Left lung (tissue), 10 donors: ENCODE data around the gene MGRN1. TPM values are rescaled to one million over a fixed set of nuclear protein-coding genes. Genes with fewer than 3 reads are reported as not detected.

Experiments used
- ATAC-seq: fragments of 200-7000 bp; cut with Tn5 transposase; one replicate; pipeline ENCODE4 v1.9.1; 2020; ENCODE audit warnings: moderate library complexity
- DNase-seq, 4 donors: peaks; one replicate each; pipeline ENCODE4 v3.0.0-alpha.2; 2013 to 2020
- H3K27ac ChIP-seq, 2 donors: fragments of 200-600 bp; sonication (generic) in 1 of 2; one replicate each; pipeline versions ENCODE4 v1.5.0 to v1.8.0; 2020 to 2021
- H3K27me3 ChIP-seq, 2 donors: fragments of 200-600 bp; sonication (generic) in 1 of 2; one replicate each; pipeline versions ENCODE4 v1.5.0 to v1.8.0; 2020 to 2021
- H3K36me3 ChIP-seq, 2 donors: fragments of 200-600 bp; sonication (generic) in 1 of 2; one replicate each; pipeline versions ENCODE4 v1.5.0 to v1.8.0; 2020 to 2021
- H3K4me1 ChIP-seq, 2 donors: fragments of 200-600 bp; one replicate each; pipeline ENCODE4 v1.8.0; 2021
- H3K4me3 ChIP-seq, 2 donors: fragments of 200-600 bp; sonication (generic) in 1 of 2; one replicate each; pipeline versions ENCODE4 v1.5.0 to v1.8.0; 2020 to 2021; ENCODE audit warnings: mild to moderate bottlenecking in 1 of 2
- H3K9me3 ChIP-seq, 2 donors: fragments of 200-600 bp; sonication (generic) in 1 of 2; one replicate each; pipeline versions ENCODE4 v1.5.0 to v1.8.0; 2020 to 2021
- CTCF ChIP-seq, 2 donors: fragments of 200-600 bp; sonication (generic) in 1 of 2; IDR thresholded peaks; one replicate each; pipeline versions ENCODE4 v1.5.0 to v1.8.0; 2021; ENCODE audit warnings: antibody characterized with exemption in 2 of 2
- intact Hi-C, 2 donors: fragments of 100-400 bp; cut with DNase I; formaldehyde crosslinking; loops; one replicate each; pipeline versions ENCODE4 v1.11.2 to v1.14.2; 2022
- polyA plus RNA-seq, 6 donors: library from polyadenylated mRNA; unstranded; fragments of 120-200 nt; gene quantifications; one replicate each; pipeline ENCODE4 v1.2.1, GENCODE V29; 2013; ENCODE audit not compliant: insufficient read length in 6 of 6
- total RNA-seq, 2 donors: library from RNA; stranded (reverse); fragmentation: NEBNext Ultra II Directional; extraction: Animal tissue kit (Norgen Biotek cat#: 25700); gene quantifications; one replicate each; pipeline ENCODE4 v1.2.1, GENCODE V29; 2021
- donor health status: DM: no; HTN: yes; CAD: no.
- donor health status: DM: no; HTN: no; CAD: no.

Gene MGRN1
- total and polyA plus RNA-seq, 8 donors = 56.9 to 98.1 (median 69.4) TPM

GRCh38 chr16:4603624-4604170, 20.9 kb upstream of the MGRN1 start:
- no peak for TF ChIP-seq CTCF (IDR thresholded peaks at IDR 0.05)
- no peaks in the 10 kb centered on the region for H3K9me3 ChIP-seq
- H3K27ac ChIP-seq = no peak overlapping the region
- H3K36me3 ChIP-seq = peaks cover 0 to 19% of the 10 kb centered on the region in 2 donors
- H3K4me1 ChIP-seq = peaks cover 0 to 2% of the 10 kb centered on the region in 2 donors
- peaks cover 0 to 16% of the 10 kb centered on the region in 2 donors for H3K27me3 ChIP-seq
- ATAC-seq (peak; percentile 54), DNase-seq (no peak)
- no peak overlapping the region for H3K4me3 ChIP-seq
- intact Hi-C loops = no loop called here

- peaks cover 0 to 2% of the 10 kb centered on the region in 2 donors for H3K4me1 ChIP-seq
- H3K36me3 ChIP-seq = peaks cover 0 to 26% of the 10 kb centered on the region in 2 donors
- no peaks in the 10 kb centered on the region for H3K9me3 ChIP-seq
- H3K4me3 ChIP-seq = no peak overlapping the region
- ATAC-seq (no peak), DNase-seq (no peak)
- peaks cover 0 to 16% of the 10 kb centered on the region in 2 donors for H3K27me3 ChIP-seq
- intact Hi-C loops = no loop called here
- no peak overlapping the region for H3K27ac ChIP-seq
- no peak for TF ChIP-seq CTCF (IDR thresholded peaks at IDR 0.05)
These were observed 20.2 kb upstream of the MGRN1 start for GRCh38 chr16:4604401-4604800.

GRCh38 chr16:4606354-4606753, 18.3 kb upstream of the MGRN1 start:
- DNase-seq = no peak
- H3K27me3 ChIP-seq = peaks cover 0 to 15% of the 10 kb centered on the region in 2 donors
- H3K4me1 ChIP-seq = peaks cover under 1 to 4% of the 10 kb centered on the region in 2 donors
- no peak for ATAC-seq
- no peak overlapping the region for H3K4me3 ChIP-seq
- intact Hi-C loops = no loop called here
- H3K27ac ChIP-seq = no peak overlapping the region
- H3K36me3 ChIP-seq = peaks cover 0 to 36% of the 10 kb centered on the region in 2 donors
- no peaks in the 10 kb centered on the region for H3K9me3 ChIP-seq
- TF ChIP-seq CTCF (IDR thresholded peaks at IDR 0.05) = no peak

- TF ChIP-seq CTCF (IDR thresholded peaks at IDR 0.05) = no peak
- peaks cover 13 to 21% of the 10 kb centered on the region in 2 donors for H3K4me1 ChIP-seq
- intact Hi-C loops = no loop called here
- DNase-seq (no peak), ATAC-seq (no peak)
- H3K27ac ChIP-seq = no peak overlapping the region
- H3K27me3 ChIP-seq = no peaks in the 10 kb centered on the region
- H3K9me3 ChIP-seq = no peaks in the 10 kb centered on the region
- H3K4me3 ChIP-seq = no peak overlapping the region
- peaks cover 0 to 36% of the 10 kb centered on the region in 2 donors for H3K36me3 ChIP-seq
These were observed 16.6 kb upstream of the MGRN1 start for GRCh38 chr16:4607841-4608703.

GRCh38 chr16:4608704-4608980, 16.0 kb upstream of the MGRN1 start:
- no peak for DNase-seq
- Histone ChIP-seq H3K4me1 (peaks cover 19 to 27% of the 10 kb centered on the region in 2 donors), H3K27me3 (no peaks in the 10 kb centered on the region), H3K4me3 (no peak overlapping the region), H3K36me3 (peaks cover 0 to 36% of the 10 kb centered on the region in 2 donors), H3K9me3 (no peaks in the 10 kb centered on the region), H3K27ac (no peak overlapping the region)
- ATAC-seq = no peak
- no peak for TF ChIP-seq CTCF (IDR thresholded peaks at IDR 0.05)
- intact Hi-C loops = no loop called here
